Kidney epithelial cell (primary cell): ENCODE data around the gene DNMT1. TPM values are rescaled to one million over a fixed set of nuclear protein-coding genes. Genes with fewer than 3 reads are reported as not detected.
A peak's percentile ranks its signal among the peaks of the same experiment; 100 is the strongest.

ENCODE experiments used
- DNase-seq: peaks from one replicate; pipeline ENCODE4 v3.0.0-alpha.2; 2010; ENCODE audit warnings: low read depth
- H3K27me3 ChIP-seq: 2 replicates; pipeline ENCODE4 v1.6.0; 2011; ENCODE audit warnings: low read length; ENCODE audit not compliant: control insufficient read depth, insufficient read depth
- H3K36me3 ChIP-seq: 2 replicates; pipeline ENCODE4 v1.5.1; 2011; ENCODE audit warnings: low read length; ENCODE audit not compliant: control insufficient read depth, insufficient read depth
- H3K4me3 ChIP-seq: 2 replicates; pipeline ENCODE4 v1.5.1; 2011; ENCODE audit warnings: low read depth, mild to moderate bottlenecking, control low read depth, low read length
- CTCF ChIP-seq: IDR thresholded peaks from 2 replicates; pipeline ENCODE4 v1.5.1; 2011; ENCODE audit warnings: mild to moderate bottlenecking, moderate library complexity, low read length, control low read depth, inconsistent platforms; ENCODE audit not compliant: insufficient read depth, poor library complexity, severe bottlenecking
- total RNA-seq: library from RNA; depleted of rRNA; stranded (reverse); fragments of >200 nt; gene quantifications from 2 replicates; pipeline ENCODE4 v1.2.3, GENCODE V29; 2015

Gene DNMT1
- total RNA-seq, 1 donor from 2014 or later: 66.9 TPM

GRCh38 chr19:10193790-10194499 lies 808 bp downstream of the DNMT1 start:
- H3K36me3 ChIP-seq: no peaks in the 10 kb centered on the region
- peak overlapping the region; percentile 92 for H3K4me3 ChIP-seq
- no peaks in the 10 kb centered on the region for H3K27me3 ChIP-seq
- TF ChIP-seq CTCF: no peak
- no peak for DNase-seq

GRCh38 chr19:10192922-10193321 lies 1.8 kb downstream of the DNMT1 start:
- DNase-seq: no peak
- no peak for TF ChIP-seq CTCF
- Histone ChIP-seq H3K4me3 (no peak overlapping the region), H3K36me3 (no peaks in the 10 kb centered on the region), H3K27me3 (no peaks in the 10 kb centered on the region)

- Histone ChIP-seq H3K27me3 (no peaks in the 10 kb centered on the region), H3K36me3 (no peaks in the 10 kb centered on the region), H3K4me3 (no peak overlapping the region)
- no peak for DNase-seq
- TF ChIP-seq CTCF: no peak
These were observed 3.4 kb downstream of the DNMT1 start for GRCh38 chr19:10191347-10191746.

GRCh38 chr19:10190026-10190425 lies 4.7 kb downstream of the DNMT1 start:
- no peaks in the 10 kb centered on the region for H3K27me3 ChIP-seq
- TF ChIP-seq CTCF: no peak
- H3K4me3 ChIP-seq: no peak overlapping the region
- DNase-seq: no peak
- no peaks in the 10 kb centered on the region for H3K36me3 ChIP-seq

- DNase-seq: no peak
- H3K27me3 ChIP-seq: no peaks in the 10 kb centered on the region
- H3K36me3 ChIP-seq: no peaks in the 10 kb centered on the region
- TF ChIP-seq CTCF: no peak
- H3K4me3 ChIP-seq: no peak overlapping the region
These were observed 5.1 kb downstream of the DNMT1 start for GRCh38 chr19:10189616-10190015.

GRCh38 chr19:10187315-10187714 lies 7.4 kb downstream of the DNMT1 start:
- H3K36me3 ChIP-seq: no peaks in the 10 kb centered on the region
- H3K4me3 ChIP-seq: no peak overlapping the region
- no peaks in the 10 kb centered on the region for H3K27me3 ChIP-seq
- no peak for DNase-seq
- TF ChIP-seq CTCF: no peak
